Adrenal gland (tissue), 12 donors: Measurements from ENCODE around the gene SMARCAD1. TPM values are rescaled to one million over a fixed set of nuclear protein-coding genes. Genes with fewer than 3 reads are reported as not detected.
"Not testable (repeated sequence)": the region's sequence is repeated elsewhere in the genome, so short reads cannot be mapped to it uniquely, and the experiment has no call there.

Experiments used
- DNase-seq, 7 donors: peaks; one replicate each; pipeline ENCODE4 v3.0.0-alpha.2; 2019 to 2020
- H3K27ac ChIP-seq, 5 donors: fragments of 200-600 bp; sonication (generic) in 4 of 5; 1 replicate in 3 of 5; 2 replicates in 2 of 5; pipeline versions ENCODE4 v1.5.1 to v1.8.0; 2016 to 2020; ENCODE audit warnings: mild to moderate bottlenecking in 1 of 5
- H3K27me3 ChIP-seq: fragments of 200-600 bp; 2 replicates; pipeline ENCODE4 v1.8.0; 2021
- H3K36me3 ChIP-seq, 2 donors: fragments of 200-600 bp; replicated peaks in 1 of 2; 1 replicate in 1 of 2; 2 replicates in 1 of 2; pipeline versions ENCODE4 v1.5.1 to v1.8.0; 2018 to 2022
- H3K4me1 ChIP-seq, 2 donors: fragments of 200-600 bp; replicated peaks in 1 of 2; 1 replicate in 1 of 2; 2 replicates in 1 of 2; pipeline versions ENCODE4 v1.5.1 to v1.8.0; 2018 to 2021
- H3K4me3 ChIP-seq, 4 donors: fragments of 200-600 bp; sonication (generic) in 3 of 4; one replicate each; pipeline ENCODE4 v1.5.1; 2016 to 2018
- H3K9me3 ChIP-seq, 3 donors: fragments of 200-600 bp; sonication (generic) in 1 of 3; replicated peaks in 1 of 3; 1 replicate in 2 of 3; 2 replicates in 1 of 3; pipeline versions ENCODE4 v1.5.1 to v1.8.0; 2016 to 2021
- CTCF ChIP-seq, 6 experiments: fragments of 450-650 bp in 4 of 6; fragments of 200-600 bp in 2 of 6; sonication (generic) in 1 of 6; IDR thresholded peaks; 1 replicate in 5 of 6; 2 replicates in 1 of 6; pipeline versions ENCODE4 v1.5.1 to v1.8.0; 2016 to 2021; ENCODE audit warnings: antibody characterized with exemption in 6 of 6, mild to moderate bottlenecking in 2 of 6, moderate library complexity in 1 of 6
- POLR2A ChIP-seq, 2 donors: fragments of 450-650 bp; IDR thresholded peaks; one replicate each; pipeline ENCODE4 v1.6.1; 2017; ENCODE audit warnings: antibody characterized with exemption in 2 of 2, mild to moderate bottlenecking in 2 of 2, moderate library complexity in 1 of 2
- WGBS, 4 donors: extraction: QIAGEN DNeasy Blood & Tissue Kit in 2 of 4; methylation state at CpG; one replicate each; pipeline versions ENCODE4 v1.1.5 to v1.1.7; 2013 to 2017; 5-methylcytosine and 5-hydroxymethylcytosine counted together
- intact Hi-C, 2 donors: fragments of 100-400 bp; cut with DNase I; formaldehyde crosslinking; loops; one replicate each; pipeline versions ENCODE4 v1.14.1 to v1.15.0; 2022 to 2023
- polyA plus RNA-seq, 3 donors: library from polyadenylated mRNA; stranded (reverse); fragments of 200-250 nt in 2 of 3; fragments of 350-450 nt in 1 of 3; fragmentation: Illumina TruSeq in 1 of 3; extraction: RNeasy Lipid Tissue Mini Kit (QIAGEN cat#74804) in 1 of 3; gene quantifications; one replicate each; pipeline ENCODE4 v1.2.3, GENCODE V29; 2013 to 2014
- total RNA-seq, 9 donors: library from RNA; depleted of rRNA in 4 of 9; stranded (reverse); fragments of >200 nt in 4 of 9; fragments of 120-200 nt in 1 of 9; fragmentation: NEBNext Ultra II Directional in 1 of 9; extraction: Animal tissue kit (Norgen Biotek cat#: 25700) in 1 of 9; gene quantifications; one replicate each; pipeline versions ENCODE4 v1.1.0 to v1.2.4, GENCODE V29; 2013 to 2023
- donor health status: healthy with polysubstance abuse.
- donor health status: Bipolar disorder and iron deficiency.
- donor health status: DM: yes; HTN: yes; CAD: no.
- donor health status: DM: no; HTN: no; CAD: no.
- donor health status: DM: no; HTN: no; CAD: no.
- donor health status: DM: yes; HTN: yes; CAD: no.

The SMARCAD1 gene
- total and polyA plus RNA-seq, 12 donors = 9.0 to 51.9 (median 22.2) TPM

GRCh38 chr4:94336303-94336702 lies 128.6 kb downstream of the SMARCAD1 start:
- WGBS, 4 donors = 71 to 80% (median 76%) methylated on average over 3 of the region's 3 CpGs
- Histone ChIP-seq H3K4me1 (no peaks in the 10 kb centered on the region), H3K27ac (no peak overlapping the region), H3K4me3 (no peak overlapping the region), H3K36me3 (no peaks in the 10 kb centered on the region), H3K9me3 (no peaks in the 10 kb centered on the region), H3K27me3 (no peaks in the 10 kb centered on the region)
- TF ChIP-seq POLR2A (IDR thresholded peaks at IDR 0.05) = no peak
- no peak for TF ChIP-seq CTCF (IDR thresholded peaks at IDR 0.05)
- no peak for DNase-seq
- intact Hi-C loops = no loop called here

- 76 to 83% (median 80%) methylated on average over 5 of the region's 5 CpGs for whole genome bisulfite sequencing, 4 donors
- H3K27me3 ChIP-seq, H3K4me1 ChIP-seq, intact Hi-C loops, H3K27ac ChIP-seq, H3K36me3 ChIP-seq, H3K9me3 ChIP-seq, DNase-seq, H3K4me3 ChIP-seq: not testable (repeated sequence)
These were observed 129.1 kb downstream of the SMARCAD1 start for GRCh38 chr4:94336791-94337190.

GRCh38 chr4:94338681-94339351 lies 131.2 kb downstream of the SMARCAD1 start:
- 58 to 73% (median 68%) methylated on average over 4 of the region's 4 CpGs for WGBS, 4 donors
- no peak for TF ChIP-seq POLR2A (IDR thresholded peaks at IDR 0.05)
- no peak for TF ChIP-seq CTCF (IDR thresholded peaks at IDR 0.05)
- Histone ChIP-seq H3K27me3 (no peaks in the 10 kb centered on the region), H3K27ac (no peak overlapping the region), H3K4me3 (no peak overlapping the region), H3K9me3 (no peaks in the 10 kb centered on the region), H3K36me3 (no peaks in the 10 kb centered on the region), H3K4me1 (no peaks in the 10 kb centered on the region)
- intact Hi-C loops = no loop called here
- no peak for DNase-seq

- Histone ChIP-seq H3K4me3 (no peak overlapping the region), H3K36me3 (no peaks in the 10 kb centered on the region), H3K27ac (no peak overlapping the region), H3K27me3 (no peaks in the 10 kb centered on the region), H3K4me1 (no peaks in the 10 kb centered on the region), H3K9me3 (no peaks in the 10 kb centered on the region)
- intact Hi-C loops = no loop called here
- peak in 1 of 7 donors; percentile 26 for DNase-seq
- TF ChIP-seq POLR2A (IDR thresholded peaks at IDR 0.05) (no peak), CTCF (IDR thresholded peaks at IDR 0.05) (no peak)
- WGBS, 4 donors = 70 to 85% (median 79%) methylated on average over 9 of the region's 9 CpGs
These were observed 132.1 kb downstream of the SMARCAD1 start for GRCh38 chr4:94339779-94340178.

Other genes starting within 250 kb of the SMARCAD1 start
- gene HPGDS, start 135.0 kb downstream of the SMARCAD1 start, total RNA-seq = 1 to 10 TPM in 5 of 9 donors, under 1 TPM in 4; 0.48 to 3.1 (median 1.5) TPM
- 1 to 10 TPM; 1.1 to 1.4 (median 1.2) TPM for gene HPGDS, start 135.0 kb downstream of the SMARCAD1 start, polyA plus RNA-seq
- 100 to 1,000 TPM in 4 of 9 donors, 10 to 100 TPM in 5; 53.9 to 150 (median 92.5) TPM for gene PDLIM5, start 244.1 kb downstream of the SMARCAD1 start, total RNA-seq
- 10 to 100 TPM; 26.2 to 92.4 (median 28.9) TPM for gene PDLIM5, start 244.1 kb downstream of the SMARCAD1 start, polyA plus RNA-seq